Caco-2 (cell line): ENCODE results near the gene RILPL1. TPM values are rescaled to one million over a fixed set of nuclear protein-coding genes. Genes with fewer than 3 reads are reported as not detected.

Source experiments
- BruUV-seq: library from RNA; stranded (reverse); fragments of 400-500 nt; replicated peaks from 2 replicates; lab custom pipeline; 2021; lab: Mats Ljungman, UMichigan
- CTCF ChIA-PET: fragments of 300-600 bp; sonication (Branson Sonifier 250); formaldehyde crosslinking; loops from one replicate; lab custom pipeline; 2022; ENCODE audit warnings: antibody characterized with exemption; lab: Charles Lee
- POLR2A ChIA-PET: fragments of 300-600 bp; sonication (Branson Sonifier 250); formaldehyde crosslinking; loops from one replicate; lab custom pipeline; 2022; ENCODE audit warnings: antibody characterized with exemption; lab: Charles Lee
- DNase-seq, 2 experiments: peaks; one replicate each; pipeline versions ENCODE4 v3.0.0 to v3.0.0-alpha.2; 2020 to 2022
- H3K27me3 ChIP-seq: replicated peaks from 2 replicates; pipeline ENCODE4 v1.6.0; 2011; ENCODE audit warnings: low read length; ENCODE audit not compliant: control insufficient read depth, insufficient read depth
- H3K36me3 ChIP-seq: 2 replicates; pipeline ENCODE4 v1.5.1; 2011; ENCODE audit warnings: low read length; ENCODE audit not compliant: control insufficient read depth, insufficient read depth
- H3K4me1 ChIP-seq: fragments of 250-450 bp; sonication (Bioruptor Pico); 2 replicates; pipeline ENCODE4 v1.5.1; 2020; ENCODE audit warnings: mild to moderate bottlenecking
- H3K4me3 ChIP-seq: 2 replicates; pipeline ENCODE4 v1.5.1; 2011; ENCODE audit warnings: low read depth, mild to moderate bottlenecking, control low read depth, low read length
- H3K9me3 ChIP-seq: fragments of 250-450 bp; sonication (Bioruptor Pico); 2 replicates; pipeline ENCODE4 v1.5.1; 2020; ENCODE audit warnings: mild to moderate bottlenecking, moderate library complexity
- H3K27ac Mint-ChIP-seq: one replicate; pipeline ENCODE4 v1.8.0; 2022; ENCODE audit warnings: mixed read lengths; ENCODE audit not compliant: unreplicated experiment
- H3K27me3 Mint-ChIP-seq: one replicate; pipeline ENCODE4 v1.8.0; 2022; ENCODE audit warnings: mixed read lengths; ENCODE audit not compliant: insufficient read depth, unreplicated experiment
- H3K36me3 Mint-ChIP-seq: one replicate; pipeline ENCODE4 v1.8.0; 2022; ENCODE audit warnings: mild to moderate bottlenecking, mixed read lengths; ENCODE audit not compliant: insufficient read depth, unreplicated experiment
- H3K4me1 Mint-ChIP-seq: one replicate; pipeline ENCODE4 v1.8.0; 2022; ENCODE audit warnings: low read depth, mixed read lengths; ENCODE audit not compliant: unreplicated experiment
- H3K4me3 Mint-ChIP-seq: one replicate; pipeline ENCODE4 v1.8.0; 2022; ENCODE audit warnings: mild to moderate bottlenecking, moderate library complexity, mixed read lengths; ENCODE audit not compliant: unreplicated experiment
- H3K9me3 Mint-ChIP-seq: one replicate; pipeline ENCODE4 v1.8.0; 2022; ENCODE audit warnings: mixed read lengths; ENCODE audit not compliant: unreplicated experiment
- intact Hi-C: fragments of 100-400 bp; cut with micrococcal nuclease; formaldehyde crosslinking; loops from one replicate; pipeline ENCODE4 v1.10.0; 2022; ENCODE audit not compliant: unreplicated experiment
- total RNA-seq: library from RNA; stranded (reverse); gene quantifications from 2 replicates; pipeline ENCODE4 v1.2.3, GENCODE V29; 2022
- TF ChIP-seq, protein P1 (sequence below), 2 experiments: fragments of 200-600 bp in 1 of 2; IDR thresholded peaks; 1 replicate in 1 of 2; 2 replicates in 1 of 2; pipeline versions ENCODE4 v1.5.1 to v1.8.0; 2011 to 2022; ENCODE audit warnings: antibody characterized with exemption in 1 of 2, control low read depth in 1 of 2, inconsistent platforms in 1 of 2, low read depth in 1 of 2, low read length in 1 of 2, mild to moderate bottlenecking in 1 of 2, moderate library complexity in 1 of 2; ENCODE audit not compliant: insufficient read depth in 1 of 2, severe bottlenecking in 1 of 2, unreplicated experiment in 1 of 2

RILPL1 gene
- total RNA-seq, 1 experiment from 2014 or later, result 16.2 TPM

DNA sequence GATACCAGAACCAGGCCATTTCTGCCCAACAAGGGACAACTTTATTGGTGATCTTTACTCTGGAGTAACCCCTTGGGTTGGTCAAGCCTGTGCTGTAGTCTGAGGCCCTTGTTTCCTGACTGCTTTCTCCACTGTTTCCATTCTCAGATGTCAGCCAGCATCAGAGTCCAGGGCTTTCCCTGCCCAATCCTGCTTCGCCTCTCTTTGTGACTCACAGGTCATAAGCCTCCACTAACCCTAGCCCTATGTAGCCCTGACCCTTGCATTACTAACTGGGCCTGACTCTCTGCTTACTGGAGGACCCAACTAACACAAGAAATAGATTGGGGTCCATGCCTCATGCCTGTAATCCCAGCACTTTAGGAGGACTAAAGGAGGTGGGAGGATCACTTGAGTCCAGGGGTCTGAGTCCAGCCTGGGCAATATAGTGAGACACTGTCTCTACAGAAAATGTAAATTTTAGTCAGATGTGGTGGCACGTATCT, 84.2 kb downstream of the RILPL1 start:
- H3K4me3 Mint-ChIP-seq, result no peak overlapping the region
- H3K36me3 Mint-ChIP-seq, result peaks cover 6% of the 10 kb centered on the region
- Histone ChIP-seq H3K27me3 (no peaks in the 10 kb centered on the region), H3K36me3 (no peaks in the 10 kb centered on the region), H3K4me3 (no peak overlapping the region), H3K9me3 (no peaks in the 10 kb centered on the region), H3K4me1 (peaks cover 4% of the 10 kb centered on the region; the same call in 1 of the 2 replicates)
- DNase-seq, result no peak
- TF ChIP-seq, protein P1, sequence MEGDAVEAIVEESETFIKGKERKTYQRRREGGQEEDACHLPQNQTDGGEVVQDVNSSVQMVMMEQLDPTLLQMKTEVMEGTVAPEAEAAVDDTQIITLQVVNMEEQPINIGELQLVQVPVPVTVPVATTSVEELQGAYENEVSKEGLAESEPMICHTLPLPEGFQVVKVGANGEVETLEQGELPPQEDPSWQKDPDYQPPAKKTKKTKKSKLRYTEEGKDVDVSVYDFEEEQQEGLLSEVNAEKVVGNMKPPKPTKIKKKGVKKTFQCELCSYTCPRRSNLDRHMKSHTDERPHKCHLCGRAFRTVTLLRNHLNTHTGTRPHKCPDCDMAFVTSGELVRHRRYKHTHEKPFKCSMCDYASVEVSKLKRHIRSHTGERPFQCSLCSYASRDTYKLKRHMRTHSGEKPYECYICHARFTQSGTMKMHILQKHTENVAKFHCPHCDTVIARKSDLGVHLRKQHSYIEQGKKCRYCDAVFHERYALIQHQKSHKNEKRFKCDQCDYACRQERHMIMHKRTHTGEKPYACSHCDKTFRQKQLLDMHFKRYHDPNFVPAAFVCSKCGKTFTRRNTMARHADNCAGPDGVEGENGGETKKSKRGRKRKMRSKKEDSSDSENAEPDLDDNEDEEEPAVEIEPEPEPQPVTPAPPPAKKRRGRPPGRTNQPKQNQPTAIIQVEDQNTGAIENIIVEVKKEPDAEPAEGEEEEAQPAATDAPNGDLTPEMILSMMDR (IDR thresholded peaks at IDR 0.05; ENCODE audit: insufficient read depth in 1 of 2, low read depth in 1 of 2, low read length in 1 of 2, severe bottlenecking in 1 of 2, unreplicated experiment in 1 of 2), result no peak
- POLR2A ChIA-PET, result no interaction called here
- H3K9me3 Mint-ChIP-seq, result no peaks in the 10 kb centered on the region
- no peak overlapping the region for H3K27ac Mint-ChIP-seq
- CTCF ChIA-PET, result no interaction called here
- intact Hi-C loops, result no loop called here
- H3K27me3 Mint-ChIP-seq, result no peaks in the 10 kb centered on the region
- no TSS peak for BruUV-seq
- peaks cover 6% of the 10 kb centered on the region for H3K4me1 Mint-ChIP-seq

DNA sequence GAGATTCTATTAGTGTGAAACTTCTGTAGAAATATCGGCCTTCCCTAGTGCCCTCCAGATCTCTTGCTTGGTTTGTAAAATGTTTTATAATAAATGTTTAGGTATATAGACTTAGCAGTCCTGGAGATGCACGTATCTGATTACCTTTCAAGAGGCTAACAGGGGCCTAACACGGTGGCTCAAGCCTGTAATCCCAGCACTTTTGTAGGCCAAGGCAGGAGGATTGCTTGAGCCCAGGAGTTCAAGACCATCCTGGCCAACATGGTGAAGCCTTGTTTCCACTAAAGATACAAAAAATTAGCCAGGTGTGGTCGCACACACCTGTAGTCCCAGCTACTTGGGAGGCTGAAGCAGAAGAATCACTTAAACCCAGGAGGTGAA, 87.2 kb downstream of the RILPL1 start:
- Mint-ChIP-seq H3K4me1 (peaks cover 6% of the 10 kb centered on the region), H3K27ac (no peak overlapping the region), H3K9me3 (no peaks in the 10 kb centered on the region), H3K27me3 (no peaks in the 10 kb centered on the region), H3K4me3 (no peak overlapping the region), H3K36me3 (no peaks in the 10 kb centered on the region)
- BruUV-seq, result no TSS peak
- POLR2A ChIA-PET, result no interaction called here
- DNase-seq, result no peak
- Histone ChIP-seq H3K4me3 (no peak overlapping the region), H3K4me1 (peaks cover 4% of the 10 kb centered on the region; the same call in 1 of the 2 replicates), H3K27me3 (no peaks in the 10 kb centered on the region), H3K9me3 (no peaks in the 10 kb centered on the region), H3K36me3 (no peaks in the 10 kb centered on the region)
- CTCF ChIA-PET, result no interaction called here
- TF ChIP-seq, protein P1 (IDR thresholded peaks at IDR 0.05; ENCODE audit: insufficient read depth in 1 of 2, low read depth in 1 of 2, low read length in 1 of 2, severe bottlenecking in 1 of 2, unreplicated experiment in 1 of 2), result no peak
- intact Hi-C loops, result no loop called here

DNA sequence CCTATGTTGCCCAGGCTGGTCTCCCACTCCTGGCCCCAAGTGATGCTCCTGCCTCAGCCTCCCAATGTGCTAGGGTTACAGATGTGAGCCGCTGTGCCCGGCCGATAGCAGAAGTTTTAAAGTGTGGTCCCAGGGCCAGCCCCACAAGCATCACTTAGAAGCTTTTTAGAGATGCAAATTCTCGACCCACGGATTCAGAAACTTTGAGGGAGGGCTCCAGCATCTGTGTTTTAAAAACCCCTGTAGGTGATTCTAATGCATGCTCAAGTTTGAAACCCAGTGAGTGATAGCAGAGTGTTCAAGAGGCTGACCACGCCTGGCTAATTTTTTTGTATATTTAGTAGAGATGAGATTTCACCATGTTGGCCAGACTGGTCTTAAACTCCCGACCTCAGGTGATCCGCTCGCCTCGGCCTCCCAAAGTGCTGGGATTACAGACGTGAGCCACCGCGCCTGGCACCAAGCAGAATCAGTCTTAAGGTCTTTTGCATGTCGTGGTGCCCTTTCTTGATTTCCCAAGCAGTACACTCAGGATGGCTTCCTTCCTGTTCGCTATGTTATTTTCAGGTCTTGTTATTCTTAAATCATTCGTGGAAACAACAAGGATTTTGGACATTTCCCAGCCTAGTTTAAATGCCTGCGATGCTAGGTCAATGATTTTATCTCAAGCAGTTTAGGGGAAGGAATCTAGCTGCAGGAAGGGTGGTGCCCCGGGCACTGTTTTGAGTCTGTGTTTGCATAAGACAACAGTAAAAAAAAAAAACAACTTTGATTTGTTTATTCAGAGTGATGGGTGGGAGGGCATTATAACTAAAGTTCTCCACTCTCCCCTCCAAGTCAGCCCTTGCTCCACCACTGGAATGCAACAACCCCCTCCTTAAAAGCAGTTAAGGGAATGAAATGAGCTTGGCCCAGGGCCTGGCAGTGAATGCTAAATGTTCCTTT, 87.9 kb downstream of the RILPL1 start:
- TF ChIP-seq, protein P1 (IDR thresholded peaks at IDR 0.05; ENCODE audit: insufficient read depth in 1 of 2, low read depth in 1 of 2, low read length in 1 of 2, severe bottlenecking in 1 of 2, unreplicated experiment in 1 of 2), result no peak
- Histone ChIP-seq H3K27me3 (no peaks in the 10 kb centered on the region), H3K4me3 (no peak overlapping the region), H3K4me1 (peaks cover 4% of the 10 kb centered on the region; the same call in 1 of the 2 replicates), H3K36me3 (no peaks in the 10 kb centered on the region), H3K9me3 (no peaks in the 10 kb centered on the region)
- Mint-ChIP-seq H3K4me1 (peaks cover 6% of the 10 kb centered on the region), H3K27ac (no peak overlapping the region), H3K36me3 (no peaks in the 10 kb centered on the region), H3K4me3 (no peak overlapping the region), H3K9me3 (no peaks in the 10 kb centered on the region), H3K27me3 (no peaks in the 10 kb centered on the region)
- CTCF ChIA-PET, result no interaction called here
- intact Hi-C loops, result no loop called here
- no peak for DNase-seq
- BruUV-seq, result no TSS peak
- POLR2A ChIA-PET, result interaction anchor here (0.6 kb wide), 1 partner anchor 70 kb away, joined by 5 read pairs; no protein-coding TSS in a partner anchor
